Measurements from ENCODE around the gene TCF7L2.

TCF7L2 gene

DNA sequence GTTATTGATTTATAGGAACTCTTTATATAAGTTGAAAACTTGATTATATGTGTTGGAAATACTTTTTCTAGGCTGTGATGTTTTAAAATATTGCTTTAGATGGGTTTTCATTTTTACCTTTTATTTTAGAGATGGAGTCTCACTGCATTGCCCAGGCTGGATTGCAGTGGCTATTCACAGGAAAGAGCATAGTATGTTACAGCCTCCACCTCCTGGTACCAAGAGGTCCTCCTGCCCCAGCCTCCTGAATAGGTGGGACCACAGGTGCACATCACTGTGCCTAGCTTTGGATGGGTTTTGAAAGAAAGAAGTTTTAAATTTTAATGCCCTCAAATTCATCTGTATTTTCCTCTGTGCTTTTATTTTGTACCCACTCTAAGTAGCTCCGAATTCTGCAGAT lies 105.4 kb downstream of the TCF7L2 start:
- H3K4me3 Mint-ChIP-seq = no peak overlapping the region
- peaks cover 26% of the 10 kb centered on the region for H3K4me1 Mint-ChIP-seq
- peaks cover 15% of the 10 kb centered on the region for H3K36me3 Mint-ChIP-seq (ENCODE audit: low read depth)
- TF ChIP-seq CTCF (IDR thresholded peaks at IDR 0.05; ENCODE audit: unreplicated experiment in 3 of 3) = no peak
- H3K27me3 Mint-ChIP-seq (ENCODE audit: low read depth) = no peaks in the 10 kb centered on the region
- H3K9me3 Mint-ChIP-seq = no peaks in the 10 kb centered on the region
- H3K27ac Mint-ChIP-seq = no peak overlapping the region

DNA sequence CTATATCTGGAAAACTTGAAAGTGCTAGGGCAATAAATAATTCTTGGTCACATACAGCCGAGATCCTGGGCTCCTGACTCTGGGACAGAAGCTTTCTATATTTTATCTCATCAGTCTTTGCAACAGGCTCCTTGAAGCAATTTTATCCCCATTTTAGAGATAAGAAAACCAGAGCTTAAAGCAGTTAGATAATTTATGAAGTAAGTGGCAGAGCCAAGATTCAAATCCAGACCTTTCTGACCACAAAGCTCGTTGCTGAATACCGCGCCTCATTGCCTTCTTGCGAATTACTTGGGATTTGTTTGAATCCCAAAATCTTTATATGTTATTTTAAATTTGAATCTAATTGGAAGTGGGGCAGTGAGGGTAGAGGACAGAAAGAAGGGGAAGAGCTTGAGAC lies 106.0 kb downstream of the TCF7L2 start:
- no peak overlapping the region for H3K4me3 Mint-ChIP-seq

DNA sequence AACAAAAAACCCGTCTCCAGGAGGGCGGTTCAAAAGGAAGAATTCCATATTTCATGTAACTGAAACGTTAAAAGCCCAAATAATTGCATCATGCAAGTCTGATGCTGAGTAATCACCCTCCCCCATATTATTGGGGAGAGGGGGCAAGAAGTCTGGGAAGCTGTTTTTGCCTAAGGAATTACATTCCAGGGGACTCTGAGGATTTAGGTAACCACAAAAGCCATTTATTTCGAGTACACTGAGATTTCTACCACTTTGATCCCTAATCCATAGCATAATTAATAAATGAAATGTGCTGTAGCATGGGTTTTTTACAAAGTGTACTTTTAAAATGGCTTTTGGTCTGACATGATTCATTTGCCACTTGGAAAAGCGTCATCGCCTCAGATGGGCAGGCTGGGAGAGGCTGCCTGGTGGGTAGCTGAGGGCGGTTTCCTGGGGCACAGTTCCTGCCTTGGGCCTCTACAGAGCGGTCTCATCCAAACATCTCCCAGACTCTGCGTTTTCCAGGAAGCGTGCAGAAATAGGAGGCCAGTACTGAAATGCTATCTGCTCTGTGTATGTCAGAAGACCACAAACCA lies 106.5 kb downstream of the TCF7L2 start:
- Mint-ChIP-seq H3K4me3 (no peak overlapping the region), H3K9me3 (no peaks in the 10 kb centered on the region), H3K27ac (peak overlapping the region in 1 of 3 experiments; percentile 34), H3K36me3 (ENCODE audit: low read depth) (peaks cover 9% of the 10 kb centered on the region), H3K27me3 (ENCODE audit: low read depth) (no peaks in the 10 kb centered on the region), H3K4me1 (peaks cover 26% of the 10 kb centered on the region)
- TF ChIP-seq CTCF (IDR thresholded peaks at IDR 0.05; ENCODE audit: unreplicated experiment in 3 of 3) = no peak

More for the DNA sequence above, 106.0 kb downstream of the TCF7L2 start:
- H3K9me3 Mint-ChIP-seq = no peaks in the 10 kb centered on the region
- H3K27me3 Mint-ChIP-seq (ENCODE audit: low read depth) = no peaks in the 10 kb centered on the region
- peaks cover 24% of the 10 kb centered on the region for H3K4me1 Mint-ChIP-seq
- TF ChIP-seq CTCF (IDR thresholded peaks at IDR 0.05; ENCODE audit: unreplicated experiment in 3 of 3) = no peak
- peaks cover 11% of the 10 kb centered on the region for H3K36me3 Mint-ChIP-seq (ENCODE audit: low read depth)
- H3K27ac Mint-ChIP-seq = peak overlapping the region in 2 of 3 experiments; percentile 17 to 19

DNA sequence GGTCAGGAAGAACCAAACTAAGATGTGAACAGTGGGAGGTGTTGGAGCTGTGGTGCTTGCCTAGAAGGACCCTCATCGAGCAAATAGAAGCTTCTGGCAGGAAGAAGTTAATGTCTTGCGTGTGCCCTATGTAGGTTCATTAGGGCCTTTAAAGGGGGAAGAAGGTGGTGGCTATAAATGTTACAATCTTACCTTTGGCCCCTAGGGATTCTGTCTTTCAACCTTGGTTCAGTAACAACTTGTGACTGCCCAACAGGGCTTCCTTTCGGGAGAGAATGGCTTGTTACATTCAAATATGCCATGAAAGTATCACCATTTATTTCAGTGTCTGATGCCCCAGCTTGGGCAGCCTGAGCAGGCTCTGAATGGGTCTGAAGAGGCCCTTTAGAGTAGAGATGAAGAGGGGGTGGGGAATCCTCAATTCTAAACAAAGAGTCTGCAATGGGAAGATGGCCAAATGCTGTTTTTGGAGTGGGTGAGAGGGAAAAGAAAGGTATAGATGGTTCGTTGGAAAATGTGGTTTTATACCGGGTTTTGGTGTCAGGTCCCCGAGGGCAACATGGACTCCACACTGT lies 108.0 kb downstream of the TCF7L2 start:
- Mint-ChIP-seq H3K27ac (no peak overlapping the region), H3K4me1 (peaks cover 27% of the 10 kb centered on the region), H3K4me3 (no peak overlapping the region), H3K9me3 (no peaks in the 10 kb centered on the region), H3K27me3 (ENCODE audit: low read depth) (no peaks in the 10 kb centered on the region), H3K36me3 (ENCODE audit: low read depth) (peaks cover 3% of the 10 kb centered on the region)
- TF ChIP-seq CTCF (IDR thresholded peaks at IDR 0.05; ENCODE audit: unreplicated experiment in 3 of 3) = no peak

- Mint-ChIP-seq H3K27ac (no peak overlapping the region), H3K9me3 (no peaks in the 10 kb centered on the region), H3K4me1 (peaks cover 30% of the 10 kb centered on the region), H3K4me3 (no peak overlapping the region), H3K36me3 (ENCODE audit: low read depth) (peaks cover 3% of the 10 kb centered on the region), H3K27me3 (ENCODE audit: low read depth) (no peaks in the 10 kb centered on the region)
- no peak for TF ChIP-seq CTCF (IDR thresholded peaks at IDR 0.05; ENCODE audit: unreplicated experiment in 3 of 3)
These were observed 108.7 kb downstream of the TCF7L2 start for GRCh38 chr10:113058523-113059370.

Data from nephron (organoid).